Nephron (organoid): ENCODE measurements around the gene KLF4.

Source experiments
- H3K27ac Mint-ChIP-seq, 3 experiments: 2 replicates each; pipeline ENCODE4 v1.8.0; 2020; ENCODE audit warnings: mixed read lengths in 3 of 3, mild to moderate bottlenecking in 2 of 3, moderate library complexity in 1 of 3
- H3K27me3 Mint-ChIP-seq: 2 replicates; pipeline ENCODE4 v1.8.0; 2021; ENCODE audit warnings: low read depth, mild to moderate bottlenecking, moderate library complexity, mixed read lengths
- H3K36me3 Mint-ChIP-seq: 2 replicates; pipeline ENCODE4 v1.8.0; 2020; ENCODE audit warnings: low read depth, mixed read lengths
- H3K4me1 Mint-ChIP-seq: 2 replicates; pipeline ENCODE4 v1.8.0; 2020; ENCODE audit warnings: mixed read lengths
- H3K4me3 Mint-ChIP-seq, 3 experiments: 2 replicates each; pipeline ENCODE4 v1.8.0; 2020; ENCODE audit warnings: mild to moderate bottlenecking in 3 of 3, mixed read lengths in 3 of 3, moderate library complexity in 2 of 3
- H3K9me3 Mint-ChIP-seq: 2 replicates; pipeline ENCODE4 v1.8.0; 2020; ENCODE audit warnings: mixed read lengths
- TF ChIP-seq, protein P1 (sequence below), 3 experiments: fragments of 200-600 bp; sonication (generic); IDR thresholded peaks; one replicate each; pipeline ENCODE4 v1.5.0; 2021; ENCODE audit warnings: antibody characterized with exemption in 3 of 3; ENCODE audit not compliant: unreplicated experiment in 3 of 3

The KLF4 gene

DNA sequence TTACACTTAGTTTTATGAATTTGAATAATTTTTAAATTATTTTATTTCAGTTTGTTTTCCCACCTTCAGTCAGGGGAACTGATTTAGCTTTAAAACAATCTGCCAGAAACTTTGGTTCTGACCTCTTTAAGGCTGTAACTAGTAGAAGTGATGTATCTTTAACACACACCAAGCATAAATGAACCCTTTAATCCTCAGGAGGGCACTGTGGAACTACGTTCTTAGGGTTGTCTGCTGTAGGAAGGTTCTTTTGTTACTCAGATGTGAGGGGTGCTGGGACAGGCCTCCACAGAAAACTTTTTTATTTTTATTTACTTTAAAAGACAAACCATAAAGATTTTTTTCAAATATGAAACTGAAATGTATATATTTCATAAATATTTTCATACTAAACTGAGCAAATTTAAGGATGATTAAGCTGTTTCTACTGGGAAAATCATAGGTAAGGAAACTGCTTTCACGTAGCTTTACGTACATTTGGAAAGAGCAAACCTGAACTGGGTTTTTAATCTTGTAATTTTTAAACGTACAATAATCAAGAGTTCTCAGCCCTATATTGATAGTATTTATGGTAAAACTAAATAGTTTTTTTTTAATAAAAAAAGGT is 5.3 kb downstream of the KLF4 start:
- Mint-ChIP-seq H3K27me3 (peaks cover 51% of the 10 kb centered on the region), H3K4me3 (peak overlapping the region in 1 of 3 experiments; percentile 19), H3K9me3 (no peaks in the 10 kb centered on the region), H3K36me3 (no peaks in the 10 kb centered on the region), H3K27ac (no peak overlapping the region), H3K4me1 (peaks cover 10% of the 10 kb centered on the region)
- TF ChIP-seq, protein P1, sequence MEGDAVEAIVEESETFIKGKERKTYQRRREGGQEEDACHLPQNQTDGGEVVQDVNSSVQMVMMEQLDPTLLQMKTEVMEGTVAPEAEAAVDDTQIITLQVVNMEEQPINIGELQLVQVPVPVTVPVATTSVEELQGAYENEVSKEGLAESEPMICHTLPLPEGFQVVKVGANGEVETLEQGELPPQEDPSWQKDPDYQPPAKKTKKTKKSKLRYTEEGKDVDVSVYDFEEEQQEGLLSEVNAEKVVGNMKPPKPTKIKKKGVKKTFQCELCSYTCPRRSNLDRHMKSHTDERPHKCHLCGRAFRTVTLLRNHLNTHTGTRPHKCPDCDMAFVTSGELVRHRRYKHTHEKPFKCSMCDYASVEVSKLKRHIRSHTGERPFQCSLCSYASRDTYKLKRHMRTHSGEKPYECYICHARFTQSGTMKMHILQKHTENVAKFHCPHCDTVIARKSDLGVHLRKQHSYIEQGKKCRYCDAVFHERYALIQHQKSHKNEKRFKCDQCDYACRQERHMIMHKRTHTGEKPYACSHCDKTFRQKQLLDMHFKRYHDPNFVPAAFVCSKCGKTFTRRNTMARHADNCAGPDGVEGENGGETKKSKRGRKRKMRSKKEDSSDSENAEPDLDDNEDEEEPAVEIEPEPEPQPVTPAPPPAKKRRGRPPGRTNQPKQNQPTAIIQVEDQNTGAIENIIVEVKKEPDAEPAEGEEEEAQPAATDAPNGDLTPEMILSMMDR (IDR thresholded peaks at IDR 0.05; ENCODE audit: unreplicated experiment in 3 of 3), result peak; percentile 65 to 80 (median 67)

DNA sequence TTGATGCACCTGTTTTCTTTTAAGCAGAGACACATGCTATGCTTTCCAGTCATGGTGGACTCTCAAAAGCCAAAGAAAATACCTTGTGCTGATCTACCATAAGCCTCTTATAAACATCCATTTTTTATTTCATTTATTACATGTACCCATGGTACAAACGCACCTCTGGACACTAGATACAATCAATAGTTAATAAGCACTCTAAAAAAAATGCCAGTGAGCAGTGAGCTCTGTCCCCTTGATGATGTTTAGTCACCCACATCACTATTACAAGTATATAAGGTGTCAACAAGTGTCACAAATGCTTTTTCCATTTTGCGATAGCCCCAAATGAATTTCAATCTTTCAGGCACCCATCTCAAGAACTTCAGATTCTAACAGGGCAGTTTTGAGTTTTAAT is 5.9 kb downstream of the KLF4 start:
- Mint-ChIP-seq H3K36me3 (no peaks in the 10 kb centered on the region), H3K27me3 (peaks cover 49% of the 10 kb centered on the region), H3K9me3 (no peaks in the 10 kb centered on the region), H3K4me3 (no peak overlapping the region), H3K4me1 (peaks cover 10% of the 10 kb centered on the region), H3K27ac (no peak overlapping the region)
- TF ChIP-seq, protein P1 (IDR thresholded peaks at IDR 0.05; ENCODE audit: unreplicated experiment in 3 of 3), result no peak

DNA sequence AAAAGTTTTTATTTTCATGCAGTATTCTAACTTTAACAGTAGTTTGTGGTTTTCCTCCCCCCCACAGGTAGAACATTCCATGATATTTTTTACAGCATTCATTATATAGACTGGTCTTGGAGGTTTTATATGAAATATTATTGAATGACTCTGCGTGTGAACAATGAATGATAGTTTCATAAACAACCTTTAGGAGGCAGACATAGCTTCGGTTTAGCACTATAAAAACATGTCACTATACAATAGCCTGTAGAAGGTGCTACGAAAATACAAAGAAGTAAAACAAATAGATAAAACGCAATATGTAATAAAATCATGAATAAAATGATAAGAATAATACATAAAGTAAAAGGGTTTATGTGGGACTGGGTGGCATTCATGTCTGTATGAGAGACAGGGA is 8.5 kb downstream of the KLF4 start:
- H3K27ac Mint-ChIP-seq, result no peak overlapping the region
- H3K4me1 Mint-ChIP-seq, result peaks cover 10% of the 10 kb centered on the region
- TF ChIP-seq, protein P1 (IDR thresholded peaks at IDR 0.05; ENCODE audit: unreplicated experiment in 3 of 3), result no peak
- peaks cover 30% of the 10 kb centered on the region for H3K27me3 Mint-ChIP-seq
- H3K36me3 Mint-ChIP-seq, result no peaks in the 10 kb centered on the region
- no peaks in the 10 kb centered on the region for H3K9me3 Mint-ChIP-seq
- no peak overlapping the region for H3K4me3 Mint-ChIP-seq

DNA sequence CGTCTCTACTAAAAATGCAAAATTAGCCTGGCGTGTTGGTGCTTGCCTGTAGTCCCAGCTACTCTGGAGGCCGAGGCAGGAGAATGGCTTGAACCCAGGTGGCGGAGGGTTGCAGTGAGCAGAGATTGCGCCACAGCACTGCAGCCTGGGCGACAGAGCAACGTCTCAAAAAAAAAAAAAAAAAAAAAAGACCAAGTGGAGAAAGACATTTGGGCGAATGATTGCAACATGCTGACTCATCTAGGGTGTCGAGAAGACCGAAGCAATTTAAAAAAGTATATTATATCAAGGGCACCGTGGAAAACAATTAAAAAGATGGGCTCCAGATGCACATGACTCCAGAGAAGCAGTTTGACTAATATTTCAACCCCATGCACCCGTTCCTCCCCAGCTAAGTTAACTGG is 9.2 kb downstream of the KLF4 start:
- TF ChIP-seq, protein P1 (IDR thresholded peaks at IDR 0.05; ENCODE audit: unreplicated experiment in 3 of 3), result no peak
- Mint-ChIP-seq H3K27me3 (peaks cover 23% of the 10 kb centered on the region), H3K27ac (no peak overlapping the region), H3K4me1 (peaks cover 5% of the 10 kb centered on the region), H3K4me3 (no peak overlapping the region), H3K36me3 (no peaks in the 10 kb centered on the region), H3K9me3 (no peaks in the 10 kb centered on the region)

DNA sequence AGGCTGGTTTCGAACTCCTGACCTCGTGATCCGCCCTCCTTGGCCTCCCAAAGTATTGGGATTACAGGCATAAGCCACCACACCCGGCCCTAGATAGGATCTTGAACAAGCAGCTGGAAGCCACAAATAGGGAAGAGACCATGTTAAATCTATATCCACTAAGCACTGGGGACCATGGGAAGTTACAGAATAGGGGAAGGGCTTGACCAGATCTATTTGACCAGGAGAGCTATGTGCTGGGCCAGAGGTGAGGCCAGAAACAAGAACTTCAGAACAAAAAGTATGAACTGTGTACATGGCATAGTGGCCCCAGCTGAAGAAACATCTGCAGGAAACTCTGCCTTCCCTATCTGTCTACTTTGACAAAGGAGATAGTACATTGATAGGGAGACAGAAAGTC is 10.8 kb downstream of the KLF4 start:
- Mint-ChIP-seq H3K4me1 (no peaks in the 10 kb centered on the region), H3K27me3 (peaks cover 20% of the 10 kb centered on the region), H3K36me3 (no peaks in the 10 kb centered on the region), H3K9me3 (no peaks in the 10 kb centered on the region), H3K4me3 (no peak overlapping the region), H3K27ac (no peak overlapping the region)
- TF ChIP-seq, protein P1 (IDR thresholded peaks at IDR 0.05; ENCODE audit: unreplicated experiment in 3 of 3), result no peak

DNA sequence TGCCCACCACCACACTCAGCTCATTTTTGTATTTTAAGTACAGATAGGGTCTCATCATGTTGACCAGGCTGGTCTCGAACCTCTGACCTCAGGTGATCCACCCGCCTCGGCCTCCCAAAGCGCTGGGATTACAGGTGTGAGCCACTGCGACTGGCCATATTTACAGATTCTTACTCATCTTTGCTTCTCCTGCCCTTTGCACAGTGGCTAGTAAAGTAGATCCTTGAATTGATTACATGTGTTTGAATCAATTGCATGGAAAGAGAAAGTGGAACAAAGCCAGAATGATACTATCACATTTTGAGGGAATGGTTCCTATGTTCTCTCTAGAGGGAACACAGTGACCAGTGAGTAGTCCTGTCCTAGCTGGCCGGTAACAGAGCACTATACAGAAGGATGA is 15.4 kb downstream of the KLF4 start:
- Mint-ChIP-seq H3K36me3 (no peaks in the 10 kb centered on the region), H3K4me3 (no peak overlapping the region), H3K27ac (no peak overlapping the region), H3K4me1 (no peaks in the 10 kb centered on the region), H3K9me3 (no peaks in the 10 kb centered on the region), H3K27me3 (peaks cover 13% of the 10 kb centered on the region)
- TF ChIP-seq, protein P1 (IDR thresholded peaks at IDR 0.05; ENCODE audit: unreplicated experiment in 3 of 3), result no peak
